Stimulated activated CD4-positive, alpha-beta T cell treated with anti-CD3 and anti-CD28 coated beads, Interleukin-4, amount 100 ng/mL, for 4 hours (primary cell): Measurements from ENCODE around the gene DOLK.

Experiments used
- DNase-seq, 2 experiments: peaks; one replicate each; pipeline ENCODE4 v3.0.0-alpha.2; 2020

Gene DOLK

GRCh38 chr9:128929560-128929959 is 17.8 kb downstream of the DOLK start:
- DNase-seq = no peak

GRCh38 chr9:128928624-128929023 is 18.8 kb downstream of the DOLK start:
- no peak for DNase-seq

- DNase-seq = peak; percentile 27 to 47
Observed at GRCh38 chr9:128927731-128928411, 19.5 kb downstream of the DOLK start.

- DNase-seq = no peak
Observed at GRCh38 chr9:128923493-128923883, 23.9 kb downstream of the DOLK start.

- DNase-seq = no peak
Observed at GRCh38 chr9:128921881-128922763, 25.3 kb downstream of the DOLK start.

- no peak for DNase-seq
Observed at GRCh38 chr9:128920381-128921058, 26.9 kb downstream of the DOLK start, which contains the start of gene PHYHD1. PHYHD1 (plus strand) TSS chr9:128920982; CDS start chr9:128922324, 1,342 bp downstream.

GRCh38 chr9:128919402-128920089 is 27.9 kb downstream of the DOLK start:
- DNase-seq = no peak

- DNase-seq = no peak
Observed at GRCh38 chr9:128918921-128919320, 28.5 kb downstream of the DOLK start.

GRCh38 chr9:128917151-128917849 is 30.1 kb downstream of the DOLK start:
- DNase-seq = no peak

- no peak for DNase-seq
Observed at GRCh38 chr9:128916745-128917144, 30.7 kb downstream of the DOLK start.

GRCh38 chr9:128916204-128916603 is 31.2 kb downstream of the DOLK start:
- DNase-seq = no peak

- no peak for DNase-seq
Observed at GRCh38 chr9:128913995-128914772, 33.2 kb downstream of the DOLK start.

GRCh38 chr9:128913048-128913900 is 34.1 kb downstream of the DOLK start:
- DNase-seq = no peak

GRCh38 chr9:128912270-128912853 is 35.0 kb downstream of the DOLK start:
- DNase-seq = peak in 1 of 2 experiments; percentile 47

- no peak for DNase-seq
Observed at GRCh38 chr9:128911529-128912035, 35.8 kb downstream of the DOLK start.

- no peak for DNase-seq
Observed at GRCh38 chr9:128910906-128911305, 36.5 kb downstream of the DOLK start.

GRCh38 chr9:128909859-128910258 is 37.5 kb downstream of the DOLK start:
- DNase-seq = no peak

- no peak for DNase-seq
Observed at GRCh38 chr9:128908372-128908771, 39.0 kb downstream of the DOLK start.

GRCh38 chr9:128906741-128907140 is 40.7 kb downstream of the DOLK start:
- no peak for DNase-seq

GRCh38 chr9:128905964-128906363 is 41.4 kb downstream of the DOLK start:
- no peak for DNase-seq
